ENCODE data around the gene C1orf52. TPM values are rescaled to one million over a fixed set of nuclear protein-coding genes. Genes with fewer than 3 reads are reported as not detected.

Gene C1orf52
- total and polyA plus RNA-seq, 2 of the 13 experiments (the other 11 are each of a cell fraction or from before 2014, with no cell fraction given): 19.4 to 27.4 TPM

GRCh38 chr1:85200463-85201339 is 58.8 kb downstream of the C1orf52 start, which contains the start of gene SYDE2 (continued):
- no peak for TF ChIP-seq HBP1 (CRISPR knock-in tag; IDR thresholded peaks at IDR 0.05; ENCODE audit: low read depth)
- TF ChIP-seq ZSCAN29 (CRISPR knock-in tag; conservative IDR thresholded peaks at IDR 0.05): no peak
- no peak for TF ChIP-seq KLF11 (CRISPR knock-in tag; IDR thresholded peaks at IDR 0.05)
- no peak for TF ChIP-seq HOMEZ (CRISPR knock-in tag; IDR thresholded peaks at IDR 0.05; ENCODE audit: low read depth)
- no peak for TF ChIP-seq ZNF451 (CRISPR knock-in tag; IDR thresholded peaks at IDR 0.05)
- TF ChIP-seq ZNF12 (CRISPR knock-in tag; IDR thresholded peaks at IDR 0.05): no peak
- TF ChIP-seq, protein P1, sequence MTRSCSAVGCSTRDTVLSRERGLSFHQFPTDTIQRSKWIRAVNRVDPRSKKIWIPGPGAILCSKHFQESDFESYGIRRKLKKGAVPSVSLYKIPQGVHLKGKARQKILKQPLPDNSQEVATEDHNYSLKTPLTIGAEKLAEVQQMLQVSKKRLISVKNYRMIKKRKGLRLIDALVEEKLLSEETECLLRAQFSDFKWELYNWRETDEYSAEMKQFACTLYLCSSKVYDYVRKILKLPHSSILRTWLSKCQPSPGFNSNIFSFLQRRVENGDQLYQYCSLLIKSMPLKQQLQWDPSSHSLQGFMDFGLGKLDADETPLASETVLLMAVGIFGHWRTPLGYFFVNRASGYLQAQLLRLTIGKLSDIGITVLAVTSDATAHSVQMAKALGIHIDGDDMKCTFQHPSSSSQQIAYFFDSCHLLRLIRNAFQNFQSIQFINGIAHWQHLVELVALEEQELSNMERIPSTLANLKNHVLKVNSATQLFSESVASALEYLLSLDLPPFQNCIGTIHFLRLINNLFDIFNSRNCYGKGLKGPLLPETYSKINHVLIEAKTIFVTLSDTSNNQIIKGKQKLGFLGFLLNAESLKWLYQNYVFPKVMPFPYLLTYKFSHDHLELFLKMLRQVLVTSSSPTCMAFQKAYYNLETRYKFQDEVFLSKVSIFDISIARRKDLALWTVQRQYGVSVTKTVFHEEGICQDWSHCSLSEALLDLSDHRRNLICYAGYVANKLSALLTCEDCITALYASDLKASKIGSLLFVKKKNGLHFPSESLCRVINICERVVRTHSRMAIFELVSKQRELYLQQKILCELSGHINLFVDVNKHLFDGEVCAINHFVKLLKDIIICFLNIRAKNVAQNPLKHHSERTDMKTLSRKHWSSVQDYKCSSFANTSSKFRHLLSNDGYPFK (CRISPR knock-in tag; IDR thresholded peaks at IDR 0.05; ENCODE audit: borderline replicate concordance): no peak
- no peak for TF ChIP-seq NFIC (IDR thresholded peaks at IDR 0.05; ENCODE audit: low read length)
- TF ChIP-seq ZNF546 (CRISPR knock-in tag; conservative IDR thresholded peaks at IDR 0.05): peak; percentile 7; the same call in 1 of the 2 replicates
- TF ChIP-seq, protein P2, sequence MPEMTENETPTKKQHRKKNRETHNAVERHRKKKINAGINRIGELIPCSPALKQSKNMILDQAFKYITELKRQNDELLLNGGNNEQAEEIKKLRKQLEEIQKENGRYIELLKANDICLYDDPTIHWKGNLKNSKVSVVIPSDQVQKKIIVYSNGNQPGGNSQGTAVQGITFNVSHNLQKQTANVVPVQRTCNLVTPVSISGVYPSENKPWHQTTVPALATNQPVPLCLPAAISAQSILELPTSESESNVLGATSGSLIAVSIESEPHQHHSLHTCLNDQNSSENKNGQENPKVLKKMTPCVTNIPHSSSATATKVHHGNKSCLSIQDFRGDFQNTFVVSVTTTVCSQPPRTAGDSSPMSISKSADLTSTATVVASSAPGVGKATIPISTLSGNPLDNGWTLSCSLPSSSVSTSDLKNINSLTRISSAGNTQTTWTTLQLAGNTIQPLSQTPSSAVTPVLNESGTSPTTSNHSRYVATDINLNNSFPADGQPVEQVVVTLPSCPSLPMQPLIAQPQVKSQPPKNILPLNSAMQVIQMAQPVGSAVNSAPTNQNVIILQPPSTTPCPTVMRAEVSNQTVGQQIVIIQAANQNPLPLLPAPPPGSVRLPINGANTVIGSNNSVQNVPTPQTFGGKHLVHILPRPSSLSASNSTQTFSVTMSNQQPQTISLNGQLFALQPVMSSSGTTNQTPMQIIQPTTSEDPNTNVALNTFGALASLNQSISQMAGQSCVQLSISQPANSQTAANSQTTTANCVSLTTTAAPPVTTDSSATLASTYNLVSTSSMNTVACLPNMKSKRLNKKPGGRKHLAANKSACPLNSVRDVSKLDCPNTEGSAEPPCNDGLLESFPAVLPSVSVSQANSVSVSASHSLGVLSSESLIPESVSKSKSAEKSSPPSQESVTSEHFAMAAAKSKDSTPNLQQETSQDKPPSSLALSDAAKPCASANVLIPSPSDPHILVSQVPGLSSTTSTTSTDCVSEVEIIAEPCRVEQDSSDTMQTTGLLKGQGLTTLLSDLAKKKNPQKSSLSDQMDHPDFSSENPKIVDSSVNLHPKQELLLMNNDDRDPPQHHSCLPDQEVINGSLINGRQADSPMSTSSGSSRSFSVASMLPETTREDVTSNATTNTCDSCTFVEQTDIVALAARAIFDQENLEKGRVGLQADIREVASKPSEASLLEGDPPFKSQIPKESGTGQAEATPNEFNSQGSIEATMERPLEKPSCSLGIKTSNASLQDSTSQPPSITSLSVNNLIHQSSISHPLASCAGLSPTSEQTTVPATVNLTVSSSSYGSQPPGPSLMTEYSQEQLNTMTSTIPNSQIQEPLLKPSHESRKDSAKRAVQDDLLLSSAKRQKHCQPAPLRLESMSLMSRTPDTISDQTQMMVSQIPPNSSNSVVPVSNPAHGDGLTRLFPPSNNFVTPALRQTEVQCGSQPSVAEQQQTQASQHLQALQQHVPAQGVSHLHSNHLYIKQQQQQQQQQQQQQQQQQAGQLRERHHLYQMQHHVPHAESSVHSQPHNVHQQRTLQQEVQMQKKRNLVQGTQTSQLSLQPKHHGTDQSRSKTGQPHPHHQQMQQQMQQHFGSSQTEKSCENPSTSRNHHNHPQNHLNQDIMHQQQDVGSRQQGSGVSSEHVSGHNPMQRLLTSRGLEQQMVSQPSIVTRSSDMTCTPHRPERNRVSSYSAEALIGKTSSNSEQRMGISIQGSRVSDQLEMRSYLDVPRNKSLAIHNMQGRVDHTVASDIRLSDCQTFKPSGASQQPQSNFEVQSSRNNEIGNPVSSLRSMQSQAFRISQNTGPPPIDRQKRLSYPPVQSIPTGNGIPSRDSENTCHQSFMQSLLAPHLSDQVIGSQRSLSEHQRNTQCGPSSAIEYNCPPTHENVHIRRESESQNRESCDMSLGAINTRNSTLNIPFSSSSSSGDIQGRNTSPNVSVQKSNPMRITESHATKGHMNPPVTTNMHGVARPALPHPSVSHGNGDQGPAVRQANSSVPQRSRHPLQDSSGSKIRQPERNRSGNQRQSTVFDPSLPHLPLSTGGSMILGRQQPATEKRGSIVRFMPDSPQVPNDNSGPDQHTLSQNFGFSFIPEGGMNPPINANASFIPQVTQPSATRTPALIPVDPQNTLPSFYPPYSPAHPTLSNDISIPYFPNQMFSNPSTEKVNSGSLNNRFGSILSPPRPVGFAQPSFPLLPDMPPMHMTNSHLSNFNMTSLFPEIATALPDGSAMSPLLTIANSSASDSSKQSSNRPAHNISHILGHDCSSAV (CRISPR knock-in tag; IDR thresholded peaks at IDR 0.05; ENCODE audit: borderline replicate concordance): no peak
- no peak for TF ChIP-seq ZNF33B (CRISPR knock-in tag; IDR thresholded peaks at IDR 0.05)
- no peak for TF ChIP-seq GATA4 (IDR thresholded peaks at IDR 0.05; ENCODE audit: borderline replicate concordance, low read depth)

All from HepG2 (cell line).